Inflammatory macrophage treated with lipopolysaccharide for 4 hours (primary cell): ENCODE data around the gene RAB44.

Experiments used
- DNase-seq: peaks from one replicate; pipeline ENCODE4 v3.0.0-alpha.2; 2020

RAB44 gene

DNA sequence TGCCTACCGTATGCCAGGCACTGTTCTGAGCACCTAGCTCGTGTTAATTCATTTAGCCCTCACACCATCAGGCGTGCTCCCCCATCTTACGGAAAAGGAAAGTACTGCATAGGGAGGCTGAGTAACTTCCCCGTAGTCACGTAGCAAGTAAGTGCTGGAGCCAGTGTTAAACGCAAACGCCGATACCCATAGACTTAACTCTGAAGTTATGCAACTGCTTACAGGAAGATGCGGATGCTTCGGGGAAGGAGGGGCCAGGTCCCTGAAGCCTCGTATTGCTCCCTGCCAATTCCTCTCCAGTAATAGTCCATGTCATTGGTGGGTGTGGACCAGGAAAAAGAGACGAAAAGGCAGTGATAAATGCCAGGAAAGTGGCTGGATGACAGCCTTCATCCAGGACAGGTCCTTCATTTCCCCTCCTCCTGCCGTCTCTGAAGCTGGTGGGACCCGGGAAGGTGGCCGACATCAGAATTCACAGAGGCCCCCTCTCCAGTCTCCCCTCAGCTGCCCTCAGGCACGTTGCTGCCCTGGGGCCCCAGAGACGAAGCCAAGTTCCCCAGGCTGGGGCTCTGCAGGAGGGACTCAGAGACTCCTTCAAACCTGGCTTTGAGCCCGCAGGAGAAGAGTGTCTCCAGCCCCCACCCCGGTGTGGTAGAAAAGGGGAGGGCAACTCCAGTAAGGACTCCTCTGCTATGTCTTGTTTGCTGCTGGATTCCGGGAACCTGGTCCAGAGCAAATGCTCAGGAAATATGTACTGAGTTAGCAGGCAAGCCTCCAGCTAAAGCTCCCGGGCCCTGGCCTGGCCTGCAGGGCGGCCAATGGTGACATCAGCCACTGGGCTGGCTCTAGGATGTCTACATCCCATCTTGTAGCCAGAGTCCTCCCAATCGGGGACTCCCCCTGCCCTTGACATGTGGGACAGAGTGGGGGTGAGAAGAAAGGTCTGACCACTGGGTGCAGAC lies 37.8 kb downstream of the RAB44 start:
- peak; percentile 83 for DNase-seq

DNA sequence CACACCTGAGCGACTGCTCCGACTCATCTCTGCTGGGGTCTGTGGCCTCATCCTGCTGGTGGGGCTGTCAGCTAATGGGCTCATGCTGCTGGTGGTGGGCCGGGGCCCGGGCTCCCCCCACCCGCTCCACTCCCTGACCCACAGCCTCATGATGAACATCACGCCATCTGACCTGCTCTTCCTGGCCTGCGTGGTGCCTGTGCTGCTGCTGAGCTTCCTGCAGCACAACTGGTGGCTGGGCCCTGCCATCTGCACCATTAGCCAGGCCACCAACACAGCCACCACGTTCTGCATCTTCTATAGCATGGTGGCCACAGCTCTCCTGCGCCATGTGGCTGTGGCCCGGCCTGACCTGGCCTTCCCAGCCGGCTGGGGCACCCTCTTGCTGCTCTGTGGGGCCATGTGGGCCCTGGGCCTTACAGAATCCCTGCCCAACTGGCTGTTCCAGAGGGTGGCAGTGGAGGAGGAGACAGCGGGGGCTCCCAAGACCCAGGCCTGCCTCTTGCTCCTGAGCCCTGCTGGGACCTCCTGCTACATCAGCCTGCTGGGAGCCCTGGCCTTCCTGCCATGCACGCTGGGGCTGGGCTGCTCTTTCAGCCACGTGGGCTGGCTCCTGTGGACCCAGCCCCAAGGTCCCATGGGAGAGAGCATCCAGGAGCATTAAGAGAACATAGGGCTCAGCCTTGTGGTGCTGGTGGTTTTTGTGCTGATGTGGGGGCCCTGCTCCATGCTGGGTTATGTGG lies 39.6 kb downstream of the RAB44 start:
- DNase-seq = no peak

DNA sequence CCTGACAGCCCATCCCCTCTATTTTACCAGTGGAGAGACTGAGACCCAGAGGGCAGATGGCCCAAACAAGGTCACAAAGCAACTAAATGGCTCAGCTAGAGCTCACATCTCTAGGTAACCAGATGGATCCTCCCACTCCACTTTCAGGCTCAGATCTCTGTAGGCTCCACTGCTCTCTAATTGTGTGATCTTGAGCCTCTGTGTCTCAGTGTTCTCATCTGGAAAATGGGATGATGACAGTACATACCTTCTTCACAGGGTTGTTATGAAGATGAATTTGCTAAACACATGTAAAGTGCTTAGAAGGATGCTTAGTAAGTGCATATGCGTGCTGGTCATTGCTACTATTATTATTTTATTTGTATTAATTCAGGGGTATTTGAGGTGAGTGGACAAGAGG lies 40.5 kb downstream of the RAB44 start:
- DNase-seq = no peak

DNA sequence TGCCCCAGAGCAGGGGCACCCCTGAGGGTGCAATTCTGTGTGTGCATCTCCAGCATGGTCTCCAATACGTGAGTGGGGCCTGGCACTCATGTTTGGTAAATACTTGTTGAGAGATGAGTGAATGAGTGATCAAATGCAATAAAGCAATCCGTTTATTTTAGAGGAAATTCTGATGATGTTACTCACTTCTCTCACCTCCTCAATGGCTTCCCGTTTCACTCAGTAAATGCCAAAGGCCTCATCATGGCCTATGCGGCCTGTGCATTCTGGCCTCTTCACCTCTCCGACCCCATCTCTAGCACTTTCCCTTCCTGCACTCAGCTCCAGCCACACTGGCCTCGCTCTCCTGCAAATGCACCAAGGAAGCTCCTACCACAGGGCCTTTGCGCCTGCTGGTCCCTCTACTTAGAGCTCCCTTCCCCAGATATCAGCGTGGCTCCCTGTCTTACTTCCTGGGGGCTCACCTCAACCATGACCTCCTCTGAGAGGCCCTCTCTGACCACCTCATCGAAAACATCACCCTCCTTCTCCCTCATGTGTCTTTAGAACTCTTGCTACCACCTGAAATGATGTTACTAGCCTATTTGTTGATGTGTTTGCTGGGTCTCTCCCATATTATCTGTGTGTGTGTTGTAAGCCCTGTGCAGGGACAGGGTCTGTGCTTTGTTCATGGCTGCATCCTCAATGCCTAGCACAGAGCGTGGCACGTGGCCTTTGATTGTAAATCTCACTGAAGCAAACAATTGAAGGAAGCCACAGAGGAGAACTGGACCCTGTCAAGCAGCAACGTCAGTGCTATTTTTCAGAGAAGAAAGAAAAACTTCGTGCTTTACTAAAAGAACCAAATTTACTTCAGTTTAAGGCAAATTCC lies 42.6 kb downstream of the RAB44 start:
- DNase-seq = no peak

DNA sequence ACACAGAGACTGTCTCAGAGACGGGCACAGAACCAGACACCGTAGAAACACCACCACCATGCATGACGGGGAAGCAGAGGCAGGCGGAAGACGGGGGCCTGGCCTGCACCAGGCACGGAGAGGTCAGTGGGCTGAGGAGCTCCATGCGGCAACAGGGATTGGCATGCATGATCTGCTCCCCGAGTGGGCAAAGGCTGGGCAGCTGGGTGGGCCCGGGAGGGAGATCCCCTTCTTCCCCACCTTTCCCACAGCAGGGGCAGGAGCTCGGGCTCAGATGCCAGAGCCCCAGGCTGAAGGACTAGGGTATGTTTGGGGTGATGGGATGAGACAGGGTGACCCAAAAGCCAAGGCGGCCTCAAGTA lies 43.2 kb downstream of the RAB44 start:
- DNase-seq = no peak

DNA sequence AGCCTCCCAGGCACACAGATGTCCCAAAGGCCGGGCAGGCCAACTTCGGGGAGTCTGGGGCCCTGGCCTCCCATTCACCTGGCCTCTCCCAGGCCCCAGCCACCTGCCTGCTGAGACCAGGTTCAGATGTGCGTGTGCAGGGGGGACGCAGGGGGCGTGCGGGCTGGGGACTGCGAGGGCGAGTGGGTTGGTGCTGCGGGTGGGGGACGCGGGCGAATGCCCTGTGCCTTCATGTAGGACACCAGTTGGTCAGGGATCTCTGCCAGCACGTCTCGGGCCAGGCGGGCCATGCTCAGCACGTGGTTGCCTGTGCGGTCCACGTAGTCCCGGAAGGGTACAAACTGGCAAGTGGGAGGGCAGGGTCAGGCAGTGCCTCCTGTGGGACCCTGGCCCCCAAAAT lies 44.5 kb downstream of the RAB44 start:
- no peak for DNase-seq

DNA sequence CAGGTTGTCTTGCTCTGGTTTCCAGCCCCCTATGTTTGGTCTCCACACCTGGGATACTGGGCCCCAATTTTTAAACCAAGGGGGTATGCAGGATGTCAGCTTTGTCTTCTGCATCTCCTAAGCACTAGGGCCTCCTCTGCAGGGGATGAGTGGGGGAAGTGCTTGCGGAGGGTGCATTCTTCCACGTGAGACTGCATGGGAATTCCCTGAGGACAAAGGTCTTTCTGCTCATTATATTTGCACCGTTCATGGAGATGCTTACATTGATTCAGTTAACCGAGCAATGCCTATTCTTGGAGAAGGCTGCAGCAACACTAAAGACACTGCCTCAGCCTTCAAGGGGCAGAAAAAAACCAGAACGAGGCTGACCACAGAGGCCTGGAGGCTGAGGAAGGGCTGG lies 45.4 kb downstream of the RAB44 start:
- DNase-seq = no peak

DNA sequence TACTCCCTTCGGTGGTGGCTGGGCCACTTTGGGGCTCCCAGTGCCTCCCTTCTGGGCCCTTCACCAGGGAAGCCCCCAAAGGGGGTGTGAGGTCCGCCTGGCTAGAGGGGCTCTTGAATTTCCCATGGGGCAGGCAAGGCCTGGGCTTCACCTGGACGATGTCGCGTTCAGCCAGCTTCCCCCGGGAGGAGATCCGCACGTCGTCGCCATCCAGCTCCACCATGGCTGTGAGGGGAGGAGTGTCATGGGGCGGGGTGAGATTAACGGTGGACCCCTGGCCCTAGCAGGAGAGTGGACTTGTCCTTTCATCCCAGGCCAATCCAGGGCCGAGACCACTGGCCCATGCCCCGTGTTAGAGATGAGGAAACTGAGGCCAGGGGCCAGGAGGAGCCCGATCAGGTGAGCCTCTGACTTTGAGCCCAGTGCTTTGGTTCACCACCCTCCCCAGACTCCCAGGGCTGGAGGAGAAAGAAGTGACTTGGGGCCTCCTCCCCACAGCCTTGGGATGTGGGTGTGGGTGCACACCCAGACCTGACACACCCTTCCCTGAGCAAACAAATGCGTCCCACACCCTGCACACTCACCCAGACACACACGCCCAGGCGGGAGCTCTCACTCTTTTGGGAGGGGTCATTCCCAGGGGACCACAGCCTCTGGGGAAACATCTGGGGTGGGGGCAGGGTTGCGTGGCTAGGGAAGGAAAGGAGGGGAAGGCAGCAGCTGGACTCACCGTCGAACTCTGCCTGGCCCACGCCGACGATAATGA lies 46.1 kb downstream of the RAB44 start:
- DNase-seq = no peak

DNA sequence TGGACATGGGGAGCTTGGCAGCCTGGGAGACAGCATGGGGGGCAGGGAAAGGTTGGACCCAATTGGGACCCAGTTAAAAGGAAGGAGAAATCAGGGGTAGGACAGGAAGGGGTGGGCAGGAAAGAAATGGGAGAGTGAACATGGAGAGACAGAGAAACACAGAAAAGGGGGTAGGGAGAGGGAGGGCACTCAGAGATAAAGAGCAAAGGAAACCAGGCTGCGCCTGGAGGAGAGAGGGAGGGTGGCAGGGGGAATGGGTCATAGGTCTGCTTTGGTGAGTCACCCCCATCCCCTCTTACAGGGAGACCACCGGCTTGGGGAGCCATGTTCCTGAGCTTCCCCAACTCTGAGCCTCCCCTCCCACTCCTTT lies 46.7 kb downstream of the RAB44 start:
- no peak for DNase-seq

DNA sequence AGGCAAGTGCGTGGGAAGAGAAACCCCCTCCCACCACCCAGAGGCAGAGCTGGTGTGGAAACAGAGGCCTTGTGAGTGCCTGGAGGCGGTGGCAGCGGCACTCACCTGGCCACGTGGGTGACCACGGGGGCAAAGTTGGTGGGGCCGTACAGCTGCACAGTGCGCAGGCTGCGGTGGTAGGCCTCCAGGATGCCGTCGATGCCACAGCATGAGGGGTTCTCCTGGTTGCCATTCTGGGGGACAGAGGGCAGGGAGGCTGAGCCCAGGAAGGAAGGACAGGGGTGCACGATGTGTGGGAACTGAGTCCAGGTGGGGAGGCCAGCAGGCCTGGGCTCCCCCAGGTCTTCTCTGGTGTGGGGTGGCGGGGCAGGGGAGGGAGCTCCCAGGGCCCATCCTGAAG lies 47.7 kb downstream of the RAB44 start:
- DNase-seq = no peak

DNA sequence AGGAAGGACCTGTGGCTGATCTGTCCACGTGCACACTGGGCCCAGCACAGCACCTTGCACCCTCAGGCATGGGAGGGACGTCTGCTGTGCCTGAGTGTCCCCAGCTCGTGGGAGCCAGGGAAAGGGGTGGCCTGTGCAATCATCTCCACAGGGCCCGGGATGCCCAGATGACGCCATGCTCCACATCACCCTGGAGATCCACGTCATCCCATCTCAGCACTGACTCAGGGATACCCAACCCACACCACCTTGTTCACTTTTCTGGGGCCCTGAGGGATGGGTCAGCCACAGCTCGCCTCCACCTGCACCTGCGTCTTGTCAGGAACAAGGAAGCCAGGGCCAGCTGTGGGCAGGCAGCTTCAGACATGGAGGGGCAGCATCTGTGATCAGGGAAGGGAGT lies 48.2 kb downstream of the RAB44 start:
- no peak for DNase-seq

DNA sequence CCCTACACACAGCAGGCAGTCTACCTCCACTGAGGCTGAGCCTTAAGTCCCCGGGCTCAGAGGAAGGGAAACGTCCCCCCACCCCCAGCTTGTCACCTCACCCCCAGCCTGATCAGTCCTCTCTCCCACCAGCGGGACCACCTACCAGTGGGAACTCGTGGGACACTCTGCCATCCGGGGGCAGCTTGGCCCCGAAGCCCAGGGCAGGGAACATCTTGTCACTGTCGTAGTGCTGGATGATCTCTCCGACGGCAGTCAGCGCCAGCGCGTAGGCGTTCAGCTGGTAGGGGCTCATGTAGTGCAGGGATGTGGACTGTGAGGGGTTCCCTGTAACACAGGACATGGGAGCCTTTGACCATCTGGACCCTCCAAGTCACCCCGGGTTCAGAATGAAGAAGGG lies 48.6 kb downstream of the RAB44 start:
- DNase-seq = no peak

DNA sequence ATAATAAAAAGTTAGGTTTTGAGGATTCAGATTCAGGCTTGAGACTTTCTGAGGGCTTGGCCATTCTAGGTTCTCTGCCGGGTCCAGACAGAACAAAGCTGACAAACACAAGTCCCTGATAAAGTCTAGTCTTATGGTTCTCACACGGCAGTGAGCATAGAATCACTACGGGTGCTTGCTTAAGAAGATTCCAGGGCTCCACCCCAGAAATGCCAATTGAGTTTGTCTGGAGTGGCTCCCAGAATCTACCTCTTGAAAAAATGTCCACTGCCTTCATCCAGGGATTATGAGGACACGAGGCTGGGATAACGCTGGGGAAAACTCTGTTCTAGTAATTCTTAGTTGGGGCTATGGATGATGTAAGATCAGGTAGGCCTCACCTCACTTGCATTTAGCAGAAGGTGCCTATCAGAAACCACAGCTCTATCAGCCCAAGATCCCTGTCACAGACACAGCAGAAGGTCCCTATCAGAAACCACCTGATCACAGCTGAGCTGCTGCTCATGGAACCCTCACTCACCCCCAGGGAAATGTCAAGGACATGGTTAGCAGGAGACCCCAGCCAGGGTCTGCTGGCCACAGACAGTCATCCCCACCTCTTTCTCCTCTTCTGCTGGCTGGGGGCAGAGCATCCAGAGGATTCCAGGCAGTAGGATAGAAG lies 52.3 kb downstream of the RAB44 start:
- DNase-seq = no peak

DNA sequence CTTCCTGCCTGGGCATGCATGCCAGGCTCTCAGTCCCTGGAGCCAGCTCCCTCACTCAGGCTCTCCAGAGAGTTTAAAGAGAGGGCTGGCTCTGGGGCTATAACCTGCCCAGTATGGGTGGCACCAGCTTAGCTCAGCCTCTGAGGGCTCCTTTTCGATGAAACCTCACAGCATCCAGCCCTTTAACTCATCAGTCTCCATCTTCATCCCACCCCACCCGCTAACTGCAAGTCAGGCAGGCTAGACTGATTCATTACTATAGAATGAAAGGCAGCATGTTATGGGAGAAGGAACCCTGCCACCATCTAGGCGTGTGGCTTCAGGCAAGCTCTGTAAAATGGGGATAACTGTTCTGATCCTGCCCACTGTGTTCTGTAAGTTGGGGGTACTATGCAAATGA lies 53.5 kb downstream of the RAB44 start:
- DNase-seq = no peak

DNA sequence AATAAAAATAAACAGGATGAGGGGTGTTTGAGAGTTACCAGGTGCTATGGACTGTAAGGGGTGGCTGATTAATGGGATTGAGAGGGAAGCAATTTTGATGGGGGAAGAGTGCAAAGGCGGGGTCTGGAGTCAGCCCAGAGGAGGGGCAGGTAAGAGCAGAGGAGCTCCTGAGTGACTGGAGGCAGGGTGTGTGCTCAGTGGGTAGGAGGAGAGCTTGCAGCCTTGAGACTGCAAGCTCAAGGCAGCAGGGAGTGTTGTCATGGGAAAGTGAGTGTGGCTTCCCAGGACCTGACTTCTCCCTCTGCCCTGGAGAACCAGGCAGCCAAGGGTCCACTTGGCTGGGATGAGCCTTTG lies 54.2 kb downstream of the RAB44 start:
- DNase-seq = peak; percentile 28

DNA sequence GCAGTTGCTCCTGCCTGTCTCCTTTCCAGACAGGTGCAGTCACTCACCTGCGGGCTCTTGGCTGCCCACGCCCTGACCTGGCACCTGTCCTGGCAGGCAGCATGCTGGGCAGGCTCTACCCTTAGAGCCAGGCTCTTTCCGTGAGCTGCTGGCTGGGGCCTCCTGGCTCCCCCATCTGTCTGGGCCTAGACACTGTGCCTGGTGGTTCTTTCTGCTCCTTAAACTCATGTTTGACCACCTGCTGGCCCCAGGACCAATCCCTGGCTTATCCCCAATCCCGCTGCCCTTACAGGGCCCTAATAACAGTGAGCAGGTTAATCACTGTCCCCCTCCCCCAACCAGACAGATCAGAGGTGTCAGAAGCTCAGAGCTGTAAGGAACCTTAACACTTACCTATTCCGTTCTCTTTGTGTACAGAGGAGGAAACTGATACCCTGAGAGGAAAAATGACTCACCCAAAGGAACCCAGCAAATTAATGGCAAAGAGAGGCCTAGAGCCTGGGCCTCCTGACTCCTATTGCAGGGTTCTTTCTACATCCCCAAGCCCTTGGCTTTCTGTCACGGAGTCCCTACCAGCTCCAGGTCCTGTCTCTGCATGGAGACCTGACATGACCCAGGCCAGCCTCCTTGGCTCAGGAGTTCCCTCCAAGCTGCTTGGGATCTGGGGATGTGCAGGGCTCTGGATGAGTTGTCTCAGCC lies 54.7 kb downstream of the RAB44 start:
- peak; percentile 31 for DNase-seq

DNA sequence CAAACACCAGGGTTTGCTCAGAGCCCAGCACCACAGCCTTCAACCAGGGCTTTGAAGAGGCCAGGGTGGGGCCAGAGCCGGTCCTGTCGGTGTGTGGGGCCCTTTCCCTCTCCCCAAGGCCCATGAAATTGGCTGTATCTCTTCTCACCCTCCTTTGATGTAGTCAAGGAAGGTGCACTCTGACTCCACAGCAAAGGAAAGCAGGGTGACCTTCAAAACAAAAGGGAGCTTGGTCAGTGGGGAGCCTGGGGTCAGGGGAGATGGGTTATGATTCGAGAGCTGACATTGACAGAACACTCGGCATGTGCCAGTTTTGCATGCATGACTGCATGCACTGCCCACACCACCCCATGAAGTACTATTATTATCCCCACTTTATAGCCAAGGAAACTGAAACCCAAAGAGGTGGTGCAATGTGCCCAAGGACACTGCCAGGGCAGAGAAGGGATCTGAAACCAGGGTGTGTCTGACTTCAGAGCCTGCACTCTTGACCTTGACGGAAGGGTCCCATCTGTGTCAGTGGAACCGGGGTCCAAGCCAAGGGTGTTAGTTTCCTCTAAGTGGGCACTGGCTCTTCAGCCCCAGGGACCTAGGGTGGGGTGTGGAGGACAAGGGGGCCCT lies 55.4 kb downstream of the RAB44 start:
- DNase-seq = peak; percentile 97

DNA sequence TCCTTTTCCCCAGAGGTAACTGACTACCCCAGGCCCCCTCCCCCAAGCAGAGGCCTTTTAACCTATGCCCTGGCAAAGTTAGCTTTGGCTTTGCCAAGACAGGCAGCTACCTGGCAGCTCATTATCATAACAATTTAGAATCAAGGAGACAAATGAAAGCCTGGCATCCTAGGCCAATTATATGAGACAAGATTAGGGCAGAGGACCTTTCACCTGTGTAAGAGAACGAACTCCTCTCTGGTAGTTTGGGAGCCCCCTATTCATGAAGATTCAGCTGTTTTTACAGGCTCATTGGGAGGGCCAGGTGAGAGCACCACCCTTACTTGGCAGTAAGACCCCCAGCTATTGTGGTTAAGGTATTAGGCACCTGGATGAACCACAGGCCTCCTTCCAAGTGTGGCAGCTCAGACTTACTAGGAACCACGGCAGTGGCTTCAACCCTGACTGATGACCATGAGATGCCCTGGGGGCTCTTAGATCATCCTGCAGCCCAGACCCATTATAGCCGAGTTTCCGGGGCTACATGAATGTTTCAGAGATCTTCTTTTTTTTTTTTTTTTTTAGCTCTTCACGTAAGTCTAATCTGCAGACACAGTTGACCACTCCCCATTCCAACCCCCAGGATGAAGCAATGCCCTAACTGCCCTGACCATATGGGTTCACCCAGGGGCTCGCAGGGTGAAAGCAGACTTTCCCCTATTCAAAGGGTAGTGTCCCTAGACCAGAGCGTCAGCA lies 56.2 kb downstream of the RAB44 start:
- DNase-seq = peak; percentile 26

DNA sequence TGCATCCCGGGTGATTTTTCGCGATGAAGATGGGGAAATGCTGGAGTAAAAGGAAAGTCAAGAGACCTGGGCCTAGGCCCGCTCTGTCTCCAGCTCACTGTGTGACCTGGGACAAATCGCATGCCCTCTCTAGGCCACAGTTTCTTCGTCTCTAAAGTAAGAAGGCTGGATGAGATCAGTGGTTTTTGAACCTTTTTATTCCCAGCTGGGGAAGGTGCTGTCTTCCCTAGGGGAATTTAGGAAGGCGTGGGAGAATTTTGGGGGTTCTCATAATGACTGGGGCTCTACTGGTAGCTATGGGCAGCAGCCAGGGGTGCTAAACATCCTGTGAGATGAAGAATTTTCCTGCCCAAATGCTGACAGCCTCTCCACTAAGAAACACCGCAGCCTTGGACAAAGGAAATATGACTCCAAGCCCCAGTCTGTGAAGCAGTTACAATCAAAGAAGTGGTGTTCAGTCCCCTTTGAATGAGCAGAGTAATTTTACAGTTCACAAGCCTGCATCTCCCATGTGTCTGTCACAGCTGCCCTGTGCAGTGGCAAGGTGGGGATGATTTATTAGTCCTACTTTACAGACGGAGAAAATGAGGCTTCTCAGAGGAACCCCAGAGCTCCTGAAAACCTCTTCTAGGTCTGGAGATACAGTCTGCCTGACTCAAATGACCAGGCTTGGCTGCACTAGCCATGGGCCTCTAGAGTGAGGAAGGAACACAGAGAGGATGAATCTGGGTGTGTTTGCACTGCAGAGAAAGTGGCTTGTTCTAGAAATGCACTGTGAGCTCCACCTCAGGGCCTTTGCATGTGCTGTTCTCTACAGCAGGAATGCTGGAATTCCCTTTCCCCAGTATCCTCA lies 57.2 kb downstream of the RAB44 start:
- DNase-seq = no peak
